Measurements from ENCODE around the gene QSER1. TPM values are rescaled to one million over a fixed set of nuclear protein-coding genes. Genes with fewer than 3 reads are reported as not detected.

Gene QSER1
- total RNA-seq, 1 experiment from 2014 or later: 111 TPM

- Histone ChIP-seq H3K27me3 (replicated peaks; ENCODE audit: insufficient read depth, low read depth, low read length, poor library complexity) (no peaks in the 10 kb centered on the region), H3K9me3 (ENCODE audit: low read depth, low read length, poor library complexity, severe bottlenecking) (peaks cover 10% of the 10 kb centered on the region), H3K4me1 (ENCODE audit: insufficient read depth, low read length, poor library complexity, severe bottlenecking) (no peaks in the 10 kb centered on the region), H3K36me3 (ENCODE audit: insufficient read depth, low read length, poor library complexity, severe bottlenecking) (no peaks in the 10 kb centered on the region), H3K4me3 (ENCODE audit: low read depth, low read length, poor library complexity, severe bottlenecking) (no peak overlapping the region), H3K27ac (ENCODE audit: low read depth, low read length, poor library complexity, severe bottlenecking) (no peak overlapping the region)
- intact Hi-C loops (cut with micrococcal nuclease; ENCODE audit: unreplicated experiment): no loop called here
- no peak for DNase-seq (ENCODE audit: low spot score)
- ChIA-PET POLR2A (ENCODE audit: low non-redundant PET) (no interaction called here), CTCF (no interaction called here)
- no peak for TF ChIP-seq EZH2 (IDR thresholded peaks at IDR 0.05; ENCODE audit: borderline replicate concordance, low read depth, low read length, poor library complexity, severe bottlenecking)
- no peak for TF ChIP-seq CTCF (conservative IDR thresholded peaks at IDR 0.05; ENCODE audit: low read depth, low read length)
- BruUV-seq (replicated peaks): no TSS peak
Observed at GRCh38 chr11:32991898-32992297, 99.3 kb downstream of the QSER1 start.

- CTCF ChIA-PET: no interaction called here
- intact Hi-C loops (cut with micrococcal nuclease; ENCODE audit: unreplicated experiment): no loop called here
- TF ChIP-seq EZH2 (IDR thresholded peaks at IDR 0.05; ENCODE audit: borderline replicate concordance, low read depth, low read length, poor library complexity, severe bottlenecking): no peak
- TF ChIP-seq CTCF (conservative IDR thresholded peaks at IDR 0.05; ENCODE audit: low read depth, low read length): no peak
- Histone ChIP-seq H3K27ac (ENCODE audit: low read depth, low read length, poor library complexity, severe bottlenecking) (no peak overlapping the region), H3K27me3 (replicated peaks; ENCODE audit: insufficient read depth, low read depth, low read length, poor library complexity) (no peaks in the 10 kb centered on the region), H3K9me3 (ENCODE audit: low read depth, low read length, poor library complexity, severe bottlenecking) (no peaks in the 10 kb centered on the region), H3K4me1 (ENCODE audit: insufficient read depth, low read length, poor library complexity, severe bottlenecking) (no peaks in the 10 kb centered on the region), H3K36me3 (ENCODE audit: insufficient read depth, low read length, poor library complexity, severe bottlenecking) (no peaks in the 10 kb centered on the region), H3K4me3 (ENCODE audit: low read depth, low read length, poor library complexity, severe bottlenecking) (no peak overlapping the region)
- no peak for DNase-seq (ENCODE audit: low spot score)
- POLR2A ChIA-PET (ENCODE audit: low non-redundant PET): no interaction called here
- no TSS peak for BruUV-seq (replicated peaks)
Observed at GRCh38 chr11:33000181-33000580, 107.6 kb downstream of the QSER1 start.

- Histone ChIP-seq H3K4me1 (ENCODE audit: insufficient read depth, low read length, poor library complexity, severe bottlenecking) (no peaks in the 10 kb centered on the region), H3K36me3 (ENCODE audit: insufficient read depth, low read length, poor library complexity, severe bottlenecking) (no peaks in the 10 kb centered on the region), H3K9me3 (ENCODE audit: low read depth, low read length, poor library complexity, severe bottlenecking) (no peaks in the 10 kb centered on the region), H3K27ac (ENCODE audit: low read depth, low read length, poor library complexity, severe bottlenecking) (no peak overlapping the region), H3K27me3 (replicated peaks; ENCODE audit: insufficient read depth, low read depth, low read length, poor library complexity) (no peaks in the 10 kb centered on the region), H3K4me3 (ENCODE audit: low read depth, low read length, poor library complexity, severe bottlenecking) (no peak overlapping the region)
- TF ChIP-seq EZH2 (IDR thresholded peaks at IDR 0.05; ENCODE audit: borderline replicate concordance, low read depth, low read length, poor library complexity, severe bottlenecking) (no peak), CTCF (conservative IDR thresholded peaks at IDR 0.05; ENCODE audit: low read depth, low read length) (no peak)
- BruUV-seq (replicated peaks): no TSS peak
- intact Hi-C loops (cut with micrococcal nuclease; ENCODE audit: unreplicated experiment): no loop called here
- DNase-seq (ENCODE audit: low spot score): no peak
- POLR2A ChIA-PET (ENCODE audit: low non-redundant PET): interaction anchor here (0.6 kb wide), 1 partner anchor 195 kb away, joined by 13 read pairs; no protein-coding TSS in a partner anchor
- CTCF ChIA-PET: no interaction called here
Observed at GRCh38 chr11:33001281-33001680, 108.7 kb downstream of the QSER1 start.
